Measurements from ENCODE around the gene SPIB. TPM values are rescaled to one million over a fixed set of nuclear protein-coding genes. Genes with fewer than 3 reads are reported as not detected.
"Not testable (repeated sequence)": the region's sequence is repeated elsewhere in the genome, so short reads cannot be mapped to it uniquely, and the experiment has no call there.

Gene SPIB
- polyA plus RNA-seq, 3 donors, result 0.97 to 1.4 (median 0.99) TPM

DNA sequence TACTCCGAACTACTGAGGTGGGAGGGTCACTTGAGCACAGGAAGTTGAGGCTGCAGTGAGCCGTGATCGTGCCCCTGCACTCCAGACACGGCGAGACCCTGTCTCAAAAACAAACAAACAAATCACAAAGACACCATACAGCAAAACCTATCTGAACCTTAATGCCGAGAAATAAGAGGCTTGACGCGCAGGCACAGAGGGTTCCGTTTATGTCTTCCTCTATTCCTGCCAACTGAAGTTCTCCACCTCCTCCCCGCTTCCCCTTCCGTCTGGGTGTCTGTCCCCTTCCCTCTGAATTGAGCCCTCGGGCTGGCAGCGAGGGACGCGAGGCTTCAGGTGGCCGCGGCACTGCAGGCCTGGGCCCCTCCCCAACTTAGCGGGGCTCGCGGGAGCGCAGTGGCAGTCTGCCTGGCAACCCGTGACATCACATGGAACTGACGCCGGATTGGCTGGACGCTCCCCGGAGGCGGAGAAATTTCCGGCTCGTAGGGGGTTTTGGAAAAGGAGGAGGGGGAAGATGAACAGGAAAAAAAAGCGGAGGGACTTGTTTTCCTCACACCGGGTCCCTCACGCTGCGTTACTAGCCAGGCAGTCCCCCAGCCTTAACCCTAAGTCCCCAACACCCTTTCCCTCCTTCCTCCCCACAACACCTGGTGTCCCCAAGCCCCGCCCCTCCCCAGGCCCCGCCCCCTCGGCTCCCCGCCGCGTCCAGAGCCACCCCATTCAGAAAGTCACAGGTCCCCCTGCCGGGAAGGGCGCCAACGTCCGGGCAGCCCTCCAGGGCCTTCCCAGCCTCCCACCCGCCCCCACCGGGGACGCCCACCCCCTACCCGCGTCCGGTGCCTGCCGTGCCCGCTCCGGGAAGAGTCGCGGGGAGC, 12.8 kb downstream of the SPIB start:
- peak; percentile 72 to 86 (median 82) for DNase-seq (ENCODE audit: extremely low read depth in 1 of 11, low read depth in 9 of 11, low spot score in 4 of 11)

DNA sequence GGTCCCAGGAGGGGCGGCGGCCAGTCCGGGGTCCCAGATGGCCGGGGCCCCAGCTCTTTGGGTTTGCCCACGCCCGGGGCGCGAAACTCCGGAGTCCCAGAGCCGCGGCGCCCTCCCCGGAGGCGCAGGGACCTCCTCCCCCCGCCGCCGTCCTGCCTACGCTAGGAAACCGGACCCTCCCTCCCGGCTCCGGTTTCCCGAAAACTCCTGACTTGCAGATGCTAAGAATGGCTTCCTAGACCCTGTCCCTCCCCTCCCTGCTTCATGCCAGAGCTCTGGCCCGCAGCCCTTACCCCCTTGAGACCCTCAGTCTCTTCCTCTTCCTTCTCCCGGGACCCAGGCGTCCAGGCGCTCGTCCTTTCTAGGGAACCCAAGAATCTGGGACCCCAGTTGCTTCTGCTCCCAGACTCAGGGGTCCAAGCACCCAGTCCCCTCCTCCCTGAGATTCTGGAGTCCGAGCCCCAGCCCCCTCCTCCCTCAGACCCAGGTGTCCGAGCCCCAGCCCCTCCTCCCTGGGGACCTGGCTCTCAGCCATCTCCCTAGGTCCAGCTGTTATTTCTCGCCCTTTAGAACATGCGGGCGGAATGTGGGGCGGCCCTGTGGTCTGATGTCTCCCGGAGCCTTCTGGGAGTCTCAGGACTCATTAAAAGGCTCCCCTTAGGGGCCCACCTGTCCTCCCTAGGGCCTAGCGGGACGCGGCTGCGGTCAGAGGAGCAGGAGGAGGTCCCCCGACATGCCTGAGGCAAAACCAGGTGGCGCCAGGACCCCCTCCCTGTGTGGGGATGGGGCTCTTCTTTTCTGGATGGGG, 13.7 kb downstream of the SPIB start, which contains the start of gene MYBPC2:
MYBPC2 (plus strand) TSS at position 672 of the 808 bp plus-strand sequence; CDS start at position 734, 62 bp downstream.
- DNase-seq (ENCODE audit: extremely low read depth in 1 of 11, low read depth in 9 of 11, low spot score in 4 of 11), result peak in 5 of 11 donors; percentile 31 to 57 (median 52)

DNA sequence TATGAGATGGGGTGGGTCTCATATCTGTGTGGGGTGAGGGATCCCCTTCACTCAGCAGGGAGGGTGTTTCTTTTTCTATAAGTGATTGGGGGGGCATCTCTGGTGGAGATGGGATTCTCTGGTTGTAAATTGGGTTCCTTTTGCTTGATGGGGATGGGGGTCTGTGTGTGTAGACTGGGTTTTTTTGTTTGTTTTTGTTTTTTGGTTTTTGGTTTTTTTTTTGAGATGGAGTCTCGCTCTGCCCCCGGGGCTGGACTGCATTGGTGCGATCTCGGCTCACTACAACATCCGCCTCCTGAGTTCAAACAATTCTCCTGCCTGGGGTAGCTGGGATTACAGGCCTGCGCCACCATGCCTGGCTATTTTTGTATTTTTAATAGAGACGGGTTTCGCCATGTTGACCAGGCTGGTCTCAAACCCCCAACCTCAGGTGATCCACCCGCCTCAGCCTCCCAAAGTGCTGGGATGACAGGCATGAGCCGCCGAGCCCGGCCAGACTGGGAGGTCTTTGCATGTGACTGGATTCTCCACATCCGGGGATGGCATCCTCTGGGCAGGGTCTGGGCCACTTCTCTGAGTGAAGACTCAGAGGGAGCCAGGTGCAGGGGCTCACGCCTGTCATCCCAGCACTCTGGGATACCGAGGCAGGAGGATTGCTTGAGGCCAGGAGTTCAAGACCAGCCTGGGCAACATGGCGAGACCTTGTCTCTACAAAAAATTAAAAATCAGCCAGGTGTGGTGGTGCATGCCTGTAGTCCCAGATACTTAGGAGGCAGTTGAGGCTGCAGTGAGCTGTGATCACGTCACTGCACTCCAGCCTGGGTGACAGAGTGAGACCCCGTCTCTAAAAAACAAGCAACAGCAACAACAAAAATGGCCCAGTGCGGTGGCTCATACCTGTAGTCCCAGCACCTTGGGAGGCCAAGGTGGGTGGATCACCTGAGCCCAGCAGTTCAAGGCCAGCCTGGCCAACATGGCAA, 14.8 kb downstream of the SPIB start:
- DNase-seq (ENCODE audit: extremely low read depth in 1 of 11, low read depth in 9 of 11, low spot score in 4 of 11), result no peak

DNA sequence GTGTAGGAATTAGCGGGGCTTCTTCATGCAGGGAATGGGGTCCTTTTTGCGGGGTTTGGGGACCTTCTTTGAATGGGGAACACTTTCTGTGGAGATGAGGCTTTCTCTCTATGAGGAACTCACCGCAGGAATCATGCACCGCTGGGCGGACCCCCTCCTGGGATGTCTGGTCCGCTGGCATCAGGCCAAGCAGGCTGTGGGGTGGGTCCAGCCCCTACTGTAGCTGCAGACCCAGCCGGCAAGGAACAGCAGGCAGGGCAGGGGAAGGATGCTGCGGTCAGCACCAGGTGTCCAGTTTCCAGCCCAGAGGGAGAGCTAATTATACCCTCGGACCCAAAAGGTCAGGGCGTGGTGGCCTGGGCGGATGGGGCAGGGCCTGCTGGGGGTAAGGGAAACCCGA, 15.8 kb downstream of the SPIB start:
- peak in 1 of 11 donors; percentile 18 for DNase-seq (ENCODE audit: extremely low read depth in 1 of 11, low read depth in 9 of 11, low spot score in 4 of 11)

DNA sequence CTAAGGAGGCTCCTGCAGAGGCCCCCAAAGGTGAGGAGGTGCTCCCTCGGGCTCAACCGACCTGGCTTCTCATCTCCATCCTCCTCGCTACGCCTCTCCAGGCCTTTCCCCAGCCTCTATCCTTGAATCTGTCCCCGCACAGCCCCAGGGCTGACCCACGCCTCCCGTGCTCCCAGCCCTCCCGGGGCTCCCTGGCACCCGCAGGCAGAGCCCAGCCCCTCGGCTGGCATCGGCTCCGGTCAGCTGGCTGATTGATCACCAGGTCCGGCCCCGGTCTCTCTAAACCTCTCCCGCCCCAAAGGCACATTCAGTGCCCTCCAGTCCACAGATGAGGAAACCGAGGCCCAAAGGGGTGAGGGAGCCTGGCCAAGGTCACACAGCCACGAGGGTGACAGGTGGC, 16.5 kb downstream of the SPIB start:
- DNase-seq (ENCODE audit: extremely low read depth in 1 of 11, low read depth in 9 of 11, low spot score in 4 of 11), result no peak

DNA sequence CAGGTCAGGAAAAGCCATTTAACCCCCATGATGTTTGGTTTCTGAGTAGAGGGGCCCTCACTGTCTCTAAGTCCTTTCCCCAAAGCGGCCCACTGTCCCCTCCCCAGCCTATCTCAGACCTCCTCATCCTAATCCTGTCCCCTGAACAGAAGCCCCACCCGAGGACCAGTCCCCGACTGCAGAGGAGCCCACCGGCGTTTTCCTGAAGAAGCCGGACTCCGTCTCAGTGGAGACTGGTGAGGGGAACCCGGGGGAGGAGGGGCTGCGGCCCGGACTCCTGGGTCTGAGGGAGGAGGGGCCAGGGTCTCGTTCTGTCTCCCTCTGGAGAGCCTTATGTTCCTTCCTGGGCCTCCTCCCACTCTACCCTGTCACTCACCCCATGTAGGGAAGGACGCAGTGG, 16.9 kb downstream of the SPIB start:
- DNase-seq (ENCODE audit: extremely low read depth in 1 of 11, low read depth in 9 of 11, low spot score in 4 of 11), result no peak

DNA sequence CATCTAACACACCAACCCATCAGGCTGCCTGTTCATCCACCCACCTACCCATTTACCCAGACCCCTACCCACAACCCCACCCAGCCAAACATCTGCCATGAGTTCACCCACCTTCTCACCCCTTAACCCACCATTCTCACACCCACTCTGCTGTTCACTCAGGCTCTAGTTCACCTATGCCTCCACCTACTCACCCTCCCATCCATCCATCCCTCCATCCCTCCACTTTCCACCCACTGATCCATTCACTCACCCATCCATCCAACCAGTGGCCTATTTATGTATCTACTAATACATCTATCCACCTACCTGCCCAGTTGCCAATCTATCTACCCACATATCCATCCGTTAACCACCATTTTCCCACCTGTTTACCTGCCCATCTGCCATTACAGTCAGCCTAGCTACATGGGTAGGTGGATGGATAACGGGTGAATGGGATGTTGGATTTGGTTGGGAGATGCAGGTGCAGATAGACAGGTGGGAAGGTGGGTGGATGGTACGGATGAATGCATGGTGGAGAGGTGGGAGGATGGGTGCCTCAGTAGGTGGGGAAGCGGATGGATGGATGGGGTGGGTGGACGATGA, 19.2 kb downstream of the SPIB start:
- DNase-seq (ENCODE audit: extremely low read depth in 1 of 11, low read depth in 9 of 11, low spot score in 4 of 11), result no peak

DNA sequence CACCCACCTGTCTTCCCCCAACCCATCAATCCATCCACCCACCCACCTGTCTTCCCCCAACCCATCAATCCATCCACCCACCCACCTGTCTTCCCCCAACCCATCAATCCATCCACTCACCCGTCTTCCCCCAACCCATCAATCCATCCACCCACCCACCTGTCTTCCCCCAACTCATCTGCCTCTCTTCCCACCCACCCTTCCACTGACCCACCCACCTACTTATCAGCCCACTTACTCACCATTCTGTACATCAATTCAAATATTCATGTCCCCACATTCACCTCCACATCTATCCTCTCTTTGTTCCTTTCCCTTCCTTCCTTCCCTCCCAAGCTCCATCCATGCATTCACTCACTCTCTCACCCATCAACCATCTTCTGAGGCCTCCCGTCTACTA, 20.4 kb downstream of the SPIB start:
- DNase-seq (ENCODE audit: extremely low read depth in 1 of 11, low read depth in 9 of 11, low spot score in 4 of 11), result not testable (repeated sequence)

DNA sequence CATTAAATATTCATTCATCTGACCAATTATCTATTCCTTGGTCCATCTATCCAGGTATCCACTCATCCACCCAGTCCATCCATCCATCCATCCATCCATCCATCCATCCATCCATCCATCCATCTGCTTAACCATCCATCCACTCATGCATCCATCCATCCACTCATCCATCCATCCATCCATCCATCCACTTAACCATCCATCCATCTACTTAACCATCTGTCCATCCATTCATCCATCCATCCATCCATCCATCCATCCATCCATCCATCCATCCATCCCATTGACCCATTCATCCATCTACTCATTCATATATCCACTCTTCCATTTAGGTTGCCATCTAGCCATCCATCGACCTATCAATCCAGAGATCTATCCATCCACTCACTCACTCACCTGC, 25.3 kb downstream of the SPIB start:
- no peak for DNase-seq (ENCODE audit: extremely low read depth in 1 of 11, low read depth in 9 of 11, low spot score in 4 of 11)

DNA sequence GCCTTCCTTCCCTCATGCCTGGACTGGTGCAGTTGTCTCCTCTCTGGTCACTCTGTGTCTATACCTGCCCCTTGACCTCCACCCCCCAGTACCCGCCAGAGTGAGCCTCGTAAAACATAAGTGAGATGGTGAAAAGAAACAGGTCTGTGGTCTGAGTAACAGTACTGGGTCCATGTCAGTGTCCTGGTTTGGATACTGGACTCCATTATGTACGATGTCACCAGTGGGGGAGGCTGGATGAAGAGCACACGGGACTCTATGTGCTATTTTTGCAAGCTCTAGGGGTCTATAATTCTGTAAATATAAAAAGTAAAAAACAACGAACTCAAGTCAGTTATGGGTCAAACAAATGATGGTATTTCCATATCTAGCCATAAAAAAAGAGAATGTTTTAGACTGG, 28.3 kb downstream of the SPIB start:
- no peak for DNase-seq (ENCODE audit: extremely low read depth in 1 of 11, low read depth in 9 of 11, low spot score in 4 of 11)

DNA sequence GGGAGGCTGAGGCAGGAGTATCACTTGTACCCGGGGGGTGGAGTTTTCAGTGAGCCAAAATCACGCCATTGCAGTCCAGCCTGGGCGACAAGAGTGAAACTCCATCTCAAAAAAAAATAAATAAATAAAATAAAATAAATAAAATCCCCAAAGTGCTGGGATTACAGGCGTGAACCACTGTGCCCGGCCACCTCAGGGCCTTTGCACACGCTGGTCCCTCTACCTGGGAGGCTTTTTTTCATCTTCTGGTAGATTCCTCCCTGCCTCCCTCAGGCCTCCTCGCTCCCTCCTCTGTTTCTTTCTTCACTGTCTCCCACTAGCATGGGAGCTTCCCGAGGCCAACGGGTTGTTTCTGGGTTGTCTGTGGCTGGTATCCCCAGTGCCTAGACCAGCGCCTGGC, 29.0 kb downstream of the SPIB start:
- DNase-seq (ENCODE audit: extremely low read depth in 1 of 11, low read depth in 9 of 11, low spot score in 4 of 11), result no peak

DNA sequence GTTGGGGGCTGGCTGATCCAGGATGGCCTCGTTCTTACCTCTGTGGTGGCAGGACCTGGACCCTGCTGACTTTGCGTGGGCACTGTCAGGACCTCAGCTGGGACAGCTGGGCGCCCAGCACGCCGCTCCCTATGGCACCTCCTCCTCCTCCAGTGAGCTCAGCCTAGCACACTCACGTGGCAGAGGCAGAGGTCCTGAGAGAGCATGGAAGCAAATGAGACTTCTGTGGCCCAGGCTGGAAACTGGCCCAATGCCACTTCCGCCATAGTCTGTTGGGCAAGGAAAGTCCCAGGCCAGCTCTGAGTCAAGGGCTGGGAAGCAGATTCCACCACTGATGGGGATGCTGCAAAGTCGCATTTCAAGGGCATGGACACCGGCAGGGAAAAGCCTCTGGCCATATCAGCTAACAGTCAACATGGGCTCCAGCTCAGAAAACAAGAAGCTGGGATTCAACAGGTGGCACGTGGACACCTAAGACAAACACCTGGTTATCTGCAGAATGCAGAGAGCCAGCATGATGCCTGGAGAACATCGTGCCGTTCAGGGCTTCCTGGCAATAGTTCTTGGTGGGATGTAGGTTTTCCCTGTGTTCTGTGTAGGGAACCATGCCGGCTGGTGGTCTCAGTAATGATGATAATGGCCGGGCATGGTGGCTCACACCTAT, 30.6 kb downstream of the SPIB start:
- DNase-seq (ENCODE audit: extremely low read depth in 1 of 11, low read depth in 9 of 11, low spot score in 4 of 11), result no peak

DNA sequence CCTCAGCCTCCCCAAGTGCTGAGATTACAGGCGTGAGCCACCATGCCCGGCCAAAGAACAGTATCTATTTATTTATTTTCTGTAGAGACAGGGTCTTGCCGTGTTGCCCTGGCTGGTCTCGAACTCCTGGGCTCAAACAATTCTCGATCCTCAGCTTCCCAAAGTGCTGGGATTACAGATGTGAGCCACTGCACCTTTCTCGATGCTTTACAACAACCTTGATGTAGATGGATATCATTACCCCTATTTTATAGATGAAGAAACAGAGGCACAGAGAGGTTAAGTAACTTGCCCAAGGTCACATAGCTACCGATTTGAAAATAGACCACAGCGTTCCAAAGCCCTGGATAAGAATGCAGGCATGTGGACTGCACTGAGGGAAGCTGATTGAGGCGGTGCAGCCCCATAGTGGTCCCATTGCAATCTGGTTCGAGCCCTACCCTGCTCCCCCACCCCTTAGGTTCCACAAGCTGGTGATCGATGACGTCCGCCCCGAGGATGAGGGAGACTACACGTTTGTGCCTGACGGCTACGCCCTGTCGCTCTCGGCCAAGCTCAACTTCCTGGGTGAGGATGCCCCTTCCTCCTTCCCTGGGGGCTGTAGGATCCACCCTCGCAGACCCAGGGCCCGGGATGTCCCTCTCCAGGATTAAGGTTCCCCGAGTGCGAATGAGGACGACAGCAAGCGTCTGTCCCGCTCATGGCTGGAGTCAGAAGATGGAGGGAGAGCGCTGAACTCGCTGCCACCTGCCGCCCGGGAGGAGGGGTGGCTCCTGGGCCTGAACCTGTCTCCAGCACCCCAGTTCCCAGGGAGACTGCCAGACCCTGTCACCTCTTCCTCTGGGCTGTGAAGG, 31.9 kb downstream of the SPIB start:
- DNase-seq (ENCODE audit: extremely low read depth in 1 of 11, low read depth in 9 of 11, low spot score in 4 of 11), result no peak

DNA sequence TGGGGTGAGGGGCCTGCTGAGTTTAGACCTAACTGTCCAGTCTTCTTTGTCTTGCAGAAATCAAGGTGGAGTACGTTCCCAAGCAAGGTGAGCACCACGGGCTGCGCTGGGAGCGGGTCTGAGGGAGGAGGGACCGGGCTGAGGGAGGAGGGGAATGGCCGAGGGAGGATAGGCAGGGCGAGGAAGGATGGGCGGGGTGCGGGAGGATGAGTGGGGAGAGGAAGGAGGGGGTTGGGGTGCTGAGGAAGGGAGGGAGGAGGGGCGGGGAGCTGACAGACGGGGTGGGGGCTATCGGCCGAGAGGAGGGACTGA, 32.4 kb downstream of the SPIB start:
- DNase-seq (ENCODE audit: extremely low read depth in 1 of 11, low read depth in 9 of 11, low spot score in 4 of 11), result no peak

DNA sequence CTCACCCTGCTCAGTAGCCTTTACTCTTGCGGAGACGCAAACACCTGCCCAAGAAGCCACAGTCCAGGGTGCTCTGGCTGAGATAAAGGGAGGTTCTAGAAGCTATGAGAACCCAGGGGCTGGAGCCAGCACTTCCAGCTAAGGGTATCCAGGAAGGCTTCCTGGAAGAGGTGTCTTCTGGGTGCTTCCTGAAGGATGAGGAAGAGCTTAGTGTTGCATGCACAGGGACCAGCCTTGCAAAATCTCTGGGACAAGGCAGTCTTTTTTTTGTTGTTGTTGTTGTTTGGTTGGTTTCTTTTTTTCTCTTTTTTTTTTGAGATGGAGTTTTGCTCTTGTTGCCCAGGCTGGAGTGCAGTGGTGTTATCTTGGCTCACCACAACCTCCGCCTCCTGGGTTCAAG, 34.5 kb downstream of the SPIB start:
- DNase-seq (ENCODE audit: extremely low read depth in 1 of 11, low read depth in 9 of 11, low spot score in 4 of 11), result no peak

DNA sequence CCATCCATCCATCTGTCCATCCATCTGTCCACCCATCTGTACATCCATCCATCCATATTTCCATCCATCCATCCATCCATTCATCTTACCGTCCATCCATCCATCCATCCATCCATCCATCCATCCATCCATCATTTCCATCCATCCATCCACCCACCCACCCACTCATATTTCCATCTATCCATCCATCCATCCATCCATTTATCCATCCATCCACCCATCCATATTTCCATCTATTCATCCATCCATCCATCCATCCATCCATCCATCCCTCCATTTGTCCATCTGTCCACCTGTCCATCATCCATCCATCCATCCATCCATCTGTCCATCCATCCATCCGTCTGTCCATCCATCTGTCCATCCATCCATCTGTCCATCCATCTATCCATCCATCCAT, 37.3 kb downstream of the SPIB start:
- DNase-seq (ENCODE audit: extremely low read depth in 1 of 11, low read depth in 9 of 11, low spot score in 4 of 11), result no peak

DNA sequence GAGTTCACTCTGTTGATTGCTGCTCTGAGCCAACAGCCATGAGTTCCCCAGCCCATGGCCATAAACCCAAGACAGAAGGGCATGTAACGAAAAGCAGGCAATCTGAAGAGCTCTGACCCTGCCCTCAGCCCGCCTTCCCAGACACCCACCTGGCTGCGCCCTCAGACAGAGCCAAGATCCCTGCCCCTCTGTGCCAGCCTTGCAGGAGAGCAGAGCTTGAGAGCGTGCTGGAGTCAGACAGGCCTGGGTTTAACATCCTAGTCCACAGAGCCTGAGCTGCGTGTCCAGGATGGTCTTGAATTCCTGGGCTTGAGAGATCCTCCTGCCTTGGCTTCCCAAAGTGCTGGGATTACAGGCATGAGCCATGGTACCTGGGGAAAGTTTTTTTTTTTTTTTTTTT, 38.6 kb downstream of the SPIB start:
- DNase-seq (ENCODE audit: extremely low read depth in 1 of 11, low read depth in 9 of 11, low spot score in 4 of 11), result no peak

Measured in renal cortex interstitium (tissue), 11 donors.